CD14-positive monocyte (primary cell): ENCODE results near the gene ANKRD60. TPM values are rescaled to one million over a fixed set of nuclear protein-coding genes. Genes with fewer than 3 reads are reported as not detected.

ENCODE experiments used
- DNase-seq, 3 donors: peaks; one replicate each; pipeline ENCODE4 v3.0.0-alpha.2; 2011 to 2022
- H2AFZ ChIP-seq: 2 replicates; pipeline ENCODE4 v1.6.0; 2012; ENCODE audit warnings: mild to moderate bottlenecking, low read depth, low read length, inconsistent platforms; ENCODE audit not compliant: insufficient read depth, poor library complexity, severe bottlenecking
- H3K27ac ChIP-seq, 2 donors: 1 replicate in 1 of 2; 2 replicates in 1 of 2; pipeline ENCODE4 v1.5.1; 2012 to 2013; ENCODE audit warnings: low read length in 2 of 2, control low read depth in 1 of 2, inconsistent platforms in 1 of 2, low read depth in 1 of 2, mild to moderate bottlenecking in 1 of 2
- H3K27me3 ChIP-seq, 2 donors: one replicate each; pipeline versions ENCODE4 v1.6.0 to v1.6.1; 2011 to 2013; ENCODE audit warnings: low read length in 2 of 2; ENCODE audit not compliant: control insufficient read depth in 2 of 2, insufficient read depth in 2 of 2
- H3K36me3 ChIP-seq, 2 donors: replicated peaks in 1 of 2; 1 replicate in 1 of 2; 2 replicates in 1 of 2; pipeline versions ENCODE4 v1.5.1 to v1.6.1; 2012 to 2013; ENCODE audit warnings: low read length in 2 of 2, control low read depth in 1 of 2, inconsistent platforms in 1 of 2, mild to moderate bottlenecking in 1 of 2; ENCODE audit not compliant: insufficient read depth in 2 of 2, control insufficient read depth in 1 of 2
- H3K4me1 ChIP-seq, 2 donors: 1 replicate in 1 of 2; 2 replicates in 1 of 2; pipeline versions ENCODE4 v1.5.1 to v1.6.1; 2012 to 2013; ENCODE audit warnings: low read length in 2 of 2, control low read depth in 1 of 2, inconsistent platforms in 1 of 2, mild to moderate bottlenecking in 1 of 2, moderate library complexity in 1 of 2; ENCODE audit not compliant: insufficient read depth in 2 of 2, control insufficient read depth in 1 of 2
- H3K4me2 ChIP-seq: replicated peaks from 2 replicates; pipeline ENCODE3; 2012; ENCODE audit warnings: low read length, moderate library complexity, mild to moderate bottlenecking; ENCODE audit not compliant: poor library complexity, severe bottlenecking; ENCODE audit errors: extremely low read depth
- H3K4me3 ChIP-seq, 3 experiments: fragments of 200-600 bp in 1 of 3; sonication (generic) in 1 of 3; replicated peaks in 1 of 3; 1 replicate in 2 of 3; 2 replicates in 1 of 3; pipeline ENCODE4 v1.5.1; 2011 to 2013; ENCODE audit warnings: low read length in 3 of 3, mild to moderate bottlenecking in 3 of 3, control low read depth in 2 of 3, low read depth in 2 of 3, inconsistent platforms in 1 of 3, moderate library complexity in 1 of 3
- H3K79me2 ChIP-seq: 2 replicates; pipeline ENCODE4 v1.6.0; 2012; ENCODE audit warnings: mild to moderate bottlenecking, control low read depth, inconsistent platforms, low read length, moderate library complexity; ENCODE audit not compliant: insufficient read depth
- H3K9ac ChIP-seq: 2 replicates; pipeline ENCODE4 v1.6.0; 2017; ENCODE audit warnings: low read length, mild to moderate bottlenecking; ENCODE audit not compliant: insufficient read depth, poor library complexity, severe bottlenecking
- H3K9me3 ChIP-seq, 2 donors: replicated peaks in 1 of 2; 1 replicate in 1 of 2; 2 replicates in 1 of 2; pipeline versions ENCODE4 v1.5.1 to v1.6.1; 2012 to 2013; ENCODE audit warnings: low read length in 2 of 2, control low read depth in 1 of 2; ENCODE audit not compliant: control insufficient read depth in 1 of 2, insufficient read depth in 1 of 2
- H4K20me1 ChIP-seq: 2 replicates; pipeline ENCODE4 v1.6.0; 2012; ENCODE audit warnings: mild to moderate bottlenecking, low read length, control low read depth, moderate library complexity; ENCODE audit not compliant: insufficient read depth
- H3K27ac Mint-ChIP-seq, 7 donors: one replicate each; pipeline ENCODE4 v1.8.0; 2020; ENCODE audit warnings: mild to moderate bottlenecking in 7 of 7, mixed read lengths in 7 of 7, moderate library complexity in 6 of 7, inconsistent platforms in 2 of 7
- H3K27me3 Mint-ChIP-seq, 3 donors: one replicate each; pipeline ENCODE4 v1.8.0; 2021 to 2022; ENCODE audit warnings: low read depth in 3 of 3, mild to moderate bottlenecking in 3 of 3, mixed read lengths in 3 of 3, moderate library complexity in 3 of 3, inconsistent platforms in 1 of 3
- H3K36me3 Mint-ChIP-seq, 2 donors: one replicate each; pipeline ENCODE4 v1.8.0; 2020; ENCODE audit warnings: mixed read lengths in 2 of 2, inconsistent platforms in 1 of 2, mild to moderate bottlenecking in 1 of 2
- H3K4me1 Mint-ChIP-seq: one replicate; pipeline ENCODE4 v1.8.0; 2020; ENCODE audit warnings: mild to moderate bottlenecking, mixed read lengths
- H3K4me3 Mint-ChIP-seq, 2 donors: one replicate each; pipeline ENCODE4 v1.8.0; 2020; ENCODE audit warnings: mild to moderate bottlenecking in 2 of 2, mixed read lengths in 2 of 2, moderate library complexity in 1 of 2
- H3K9me3 Mint-ChIP-seq, 7 donors: one replicate each; pipeline ENCODE4 v1.8.0; 2020 to 2022; ENCODE audit warnings: mixed read lengths in 7 of 7, mild to moderate bottlenecking in 6 of 7, moderate library complexity in 6 of 7, inconsistent platforms in 2 of 7
- CTCF ChIP-seq: fragments of 200-600 bp; IDR thresholded peaks from one replicate; pipeline ENCODE4 v1.8.0; 2022; ENCODE audit warnings: antibody characterized with exemption, mild to moderate bottlenecking
- WGBS: methylation state at CpG from one replicate; pipeline ENCODE4 v1.1.5; 2013; ENCODE audit warnings: missing lambda C conversion rate; ENCODE audit not compliant: insufficient coverage; 5-methylcytosine and 5-hydroxymethylcytosine counted together
- intact Hi-C, 2 donors: fragments of 100-400 bp; cut with micrococcal nuclease; formaldehyde crosslinking; loops; one replicate each; pipeline versions ENCODE4 v1.15.0 to v1.15.1; 2023
- polyA plus RNA-seq, 3 donors: library from polyadenylated mRNA; depleted of rRNA in 1 of 3; unstranded in 2 of 3; stranded (reverse) in 1 of 3; fragments of 300-500 nt in 2 of 3; fragments of >200 nt in 1 of 3; fragmentation: Illumina TruSeq in 2 of 3; gene quantifications; 1 replicate in 2 of 3; 2 replicates in 1 of 3; pipeline ENCODE4 v1.2.3, GENCODE V29; 2012 to 2021

Gene ANKRD60
- polyA plus RNA-seq, 3 donors: not detected

DNA sequence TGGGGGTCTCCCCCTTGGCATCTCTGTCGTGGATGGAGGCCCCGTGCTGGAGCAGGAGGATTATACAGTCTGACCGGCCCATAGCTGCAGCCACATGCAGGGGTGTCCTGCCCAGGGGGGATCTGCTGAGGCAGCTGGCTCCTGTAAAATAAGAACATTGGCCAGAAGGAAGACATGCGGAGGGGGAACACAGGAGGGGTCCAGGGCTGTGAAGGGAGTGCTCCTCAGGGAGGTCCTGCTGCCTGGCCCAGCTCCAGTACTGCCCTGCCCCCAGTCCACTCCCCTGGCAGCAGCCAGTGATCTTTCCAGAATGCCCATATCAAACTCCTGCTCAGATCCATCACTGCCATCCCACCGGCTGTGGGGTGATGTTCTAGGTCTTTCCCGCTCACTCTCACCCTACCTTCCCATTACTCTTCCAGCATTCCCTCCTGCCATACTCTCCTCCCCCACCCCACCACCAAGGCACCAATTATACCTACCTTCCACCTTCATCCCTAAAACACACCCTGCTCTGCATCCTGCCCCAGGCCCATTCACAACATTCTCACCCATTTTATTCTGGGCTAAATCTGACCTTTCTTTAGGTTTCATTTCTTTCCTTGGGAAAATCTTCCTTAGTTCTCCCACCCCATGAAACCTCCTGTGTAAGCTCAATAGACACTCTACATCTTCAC lies 9.7 kb downstream of the ANKRD60 start:
- no peak for DNase-seq
- peaks cover 0 to 3% of the 10 kb centered on the region in 2 donors for H3K27me3 ChIP-seq
- H3K4me2 ChIP-seq: no peak overlapping the region
- TF ChIP-seq CTCF: no peak
- H3K4me3 ChIP-seq: no peak overlapping the region
- H3K9ac ChIP-seq: no peak overlapping the region
- no peaks in the 10 kb centered on the region for H3K36me3 ChIP-seq
- intact Hi-C loops: no loop called here
- Mint-ChIP-seq H3K36me3 (no peaks in the 10 kb centered on the region), H3K9me3 (peaks cover 6 to 14% (median 9%) of the 10 kb centered on the region in 7 donors), H3K27ac (no peak overlapping the region), H3K27me3 (peaks cover 30 to 42% (median 32%) of the 10 kb centered on the region in 3 donors), H3K4me3 (no peak overlapping the region), H3K4me1 (peaks cover 4% of the 10 kb centered on the region)
- WGBS: 62% methylated on average over 6 of the region's 6 CpGs
- no peak overlapping the region for H2AFZ ChIP-seq
- no peaks in the 10 kb centered on the region for H3K79me2 ChIP-seq
- no peak overlapping the region for H3K27ac ChIP-seq
- peaks cover 9 to 10% of the 10 kb centered on the region in 2 donors for H3K9me3 ChIP-seq
- H4K20me1 ChIP-seq: no peaks in the 10 kb centered on the region
- H3K4me1 ChIP-seq: no peaks in the 10 kb centered on the region

DNA sequence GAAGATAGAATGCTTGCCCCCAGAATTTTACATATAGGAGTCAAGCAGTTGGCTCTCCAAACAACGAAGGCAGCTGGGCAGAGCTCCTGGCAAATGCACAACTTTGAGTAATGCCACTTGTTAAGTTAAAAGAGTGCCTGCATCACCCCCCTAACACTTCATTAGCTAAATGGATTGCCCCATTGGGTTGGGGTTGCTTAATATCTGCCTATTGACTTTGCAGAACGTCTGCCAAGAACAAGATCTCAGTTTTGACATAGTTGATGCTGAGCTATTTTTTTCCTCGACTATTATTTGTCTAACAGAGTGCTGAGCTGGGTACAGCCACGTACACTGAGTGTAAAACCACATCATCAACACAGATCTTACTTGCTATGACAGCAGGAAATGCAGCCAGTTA lies 12.1 kb downstream of the ANKRD60 start:
- WGBS: no CpG with 5 or more reads among the region's 4 CpGs
- H3K9me3 Mint-ChIP-seq: peaks cover 6 to 14% (median 9%) of the 10 kb centered on the region in 7 donors
- no peak overlapping the region for H3K9ac ChIP-seq
- H3K79me2 ChIP-seq: no peaks in the 10 kb centered on the region
- DNase-seq: no peak
- peaks cover 9 to 10% of the 10 kb centered on the region in 2 donors for H3K9me3 ChIP-seq
- no peaks in the 10 kb centered on the region for H3K36me3 ChIP-seq
- no peaks in the 10 kb centered on the region for H4K20me1 ChIP-seq
- H3K27ac ChIP-seq: no peak overlapping the region
- no peak overlapping the region for H3K4me2 ChIP-seq
- no peak for TF ChIP-seq CTCF
- no peak overlapping the region for H3K27ac Mint-ChIP-seq
- H3K27me3 Mint-ChIP-seq: peaks cover 24 to 36% (median 28%) of the 10 kb centered on the region in 3 donors
- no peak overlapping the region for H3K4me3 Mint-ChIP-seq
- intact Hi-C loops: no loop called here
- H3K27me3 ChIP-seq: no peaks in the 10 kb centered on the region
- no peak overlapping the region for H2AFZ ChIP-seq
- H3K4me1 ChIP-seq: no peaks in the 10 kb centered on the region
- H3K4me3 ChIP-seq: no peak overlapping the region
- no peaks in the 10 kb centered on the region for H3K36me3 Mint-ChIP-seq
- H3K4me1 Mint-ChIP-seq: peaks cover 4% of the 10 kb centered on the region
